AG09309 (cell line): ENCODE data around the gene DLG2.

ENCODE experiments used
- DNase-seq: peaks from one replicate; pipeline ENCODE4 v3.0.0-alpha.2; 2010; ENCODE audit warnings: low read depth
- H3K4me3 ChIP-seq: 2 replicates; pipeline ENCODE4 v1.5.1; 2011; ENCODE audit warnings: mild to moderate bottlenecking, low read depth, low read length, moderate library complexity; ENCODE audit not compliant: control insufficient read depth
- CTCF ChIP-seq: IDR thresholded peaks from 2 replicates; pipeline ENCODE4 v1.5.1; 2011; ENCODE audit warnings: mild to moderate bottlenecking, low read depth, low read length, inconsistent platforms; ENCODE audit not compliant: insufficient read depth, control insufficient read depth; ENCODE audit errors: missing control alignments

Gene DLG2

GRCh38 chr11:83572581-83573496, 2054.3 kb downstream of the DLG2 start:
- DNase-seq = peak; percentile 56
- no peak overlapping the region for H3K4me3 ChIP-seq
- no peak for TF ChIP-seq CTCF

- H3K4me3 ChIP-seq = no peak overlapping the region
- TF ChIP-seq CTCF = no peak
- peak; percentile 68 for DNase-seq
These were observed 2055.8 kb downstream of the DLG2 start for GRCh38 chr11:83571302-83571701.

- H3K4me3 ChIP-seq = no peak overlapping the region
- no peak for TF ChIP-seq CTCF
- no peak for DNase-seq
These were observed 2057.9 kb downstream of the DLG2 start for GRCh38 chr11:83569134-83569805.

- H3K4me3 ChIP-seq = no peak overlapping the region
- no peak for TF ChIP-seq CTCF
- DNase-seq = no peak
These were observed 2058.6 kb downstream of the DLG2 start for GRCh38 chr11:83568516-83568915.

GRCh38 chr11:83566950-83567349, 2060.2 kb downstream of the DLG2 start:
- peak; percentile 49 for DNase-seq
- no peak overlapping the region for H3K4me3 ChIP-seq
- TF ChIP-seq CTCF = no peak

- no peak overlapping the region for H3K4me3 ChIP-seq
- DNase-seq = no peak
- TF ChIP-seq CTCF = no peak
These were observed 2062.3 kb downstream of the DLG2 start for GRCh38 chr11:83564870-83565269.
